SU-DHL-6 (cell line): ENCODE data around the gene LRBA.

Source experiments
- H2AFZ ChIP-seq: fragments of 200-600 bp; sonication (generic); 2 replicates; pipeline ENCODE4 v1.6.1; 2014; ENCODE audit warnings: low read depth, mild to moderate bottlenecking, moderate library complexity, mixed read lengths, antibody characterized with exemption, low read length; ENCODE audit not compliant: severe bottlenecking
- H3F3A ChIP-seq: fragments of 200-600 bp; shearing (Covaris generic); 2 replicates; pipeline ENCODE4 v1.6.0; 2016; ENCODE audit warnings: antibody characterized with exemption, mild to moderate bottlenecking; ENCODE audit not compliant: insufficient read depth
- H3K27ac ChIP-seq: fragments of 200-600 bp; sonication (generic); 2 replicates; pipeline ENCODE4 v1.5.1; 2016; ENCODE audit warnings: low read depth, mild to moderate bottlenecking, low read length, moderate library complexity, mixed read lengths
- H3K27me3 ChIP-seq: fragments of 200-600 bp; sonication (generic), shearing (Covaris generic); 2 replicates; pipeline ENCODE4 v1.6.0; 2014; ENCODE audit warnings: mild to moderate bottlenecking, low read length
- H3K36me3 ChIP-seq: fragments of 200-600 bp; sonication (generic); 2 replicates; pipeline ENCODE4 v1.6.1; 2014; ENCODE audit warnings: mild to moderate bottlenecking, low read length, mixed read lengths
- H3K4me2 ChIP-seq: fragments of 300-600, 200-600 bp; shearing (Covaris generic), sonication (generic); 2 replicates; pipeline ENCODE4 v1.6.0; 2014; ENCODE audit warnings: low read length, low read depth, mild to moderate bottlenecking; ENCODE audit not compliant: poor library complexity, severe bottlenecking
- H3K4me3 ChIP-seq: fragments of 200-600 bp; sonication (generic); 2 replicates; pipeline ENCODE4 v1.5.1; 2014; ENCODE audit warnings: antibody characterized with exemption, low read length, mild to moderate bottlenecking, mixed read lengths; ENCODE audit not compliant: insufficient read depth, poor library complexity, severe bottlenecking
- H3K79me2 ChIP-seq: fragments of 200-600 bp; sonication (generic); 2 replicates; pipeline ENCODE4 v1.6.1; 2014; ENCODE audit warnings: mild to moderate bottlenecking, low read length, moderate library complexity; ENCODE audit not compliant: insufficient read depth
- H3K9ac ChIP-seq: fragments of 200-600 bp; sonication (generic); 2 replicates; pipeline ENCODE4 v1.7.0; 2014; ENCODE audit warnings: mild to moderate bottlenecking, low read length
- H3K9me2 ChIP-seq: fragments of 200-600 bp; sonication (generic); replicated peaks from 2 replicates; pipeline ENCODE4 v1.6.1; 2014; ENCODE audit warnings: low read length; ENCODE audit not compliant: insufficient read depth
- H3K9me3 ChIP-seq: fragments of 200-600 bp; sonication (generic); 2 replicates; pipeline ENCODE4 v1.6.1; 2014; ENCODE audit warnings: low read length, mixed read lengths; ENCODE audit not compliant: insufficient read depth
- H4K20me1 ChIP-seq: fragments of 200-600 bp; sonication (generic); 2 replicates; pipeline ENCODE4 v1.6.1; 2014; ENCODE audit warnings: low read depth, mild to moderate bottlenecking, antibody characterized with exemption, low read length, moderate library complexity, mixed read lengths
- CTCF ChIP-seq: fragments of 200-600 bp; sonication (generic); IDR thresholded peaks from one replicate; pipeline ENCODE4 v1.5.1; 2017; ENCODE audit warnings: antibody characterized with exemption, mild to moderate bottlenecking, low read length, moderate library complexity; ENCODE audit not compliant: insufficient read depth, poor library complexity, severe bottlenecking
- EZH2phosphoT487 ChIP-seq: fragments of 200-600 bp; sonication (generic), shearing (Covaris generic); conservative IDR thresholded peaks from 2 replicates; pipeline ENCODE4 v1.6.1; 2018; ENCODE audit warnings: mild to moderate bottlenecking, antibody characterized with exemption, low read length, moderate library complexity, mixed read lengths

Gene LRBA

GRCh38 chr4:150938417-150938816 is 76.7 kb downstream of the LRBA start:
- Histone ChIP-seq H3K4me3 (no peak overlapping the region), H3K9me3 (no peaks in the 10 kb centered on the region), H3K27ac (no peak overlapping the region), H3K4me2 (no peak overlapping the region), H3K27me3 (no peaks in the 10 kb centered on the region), H3K9me2 (no peaks in the 10 kb centered on the region), H3F3A (peaks cover 10% of the 10 kb centered on the region; the same call in 1 of the 2 replicates), H4K20me1 (peaks cover 22% of the 10 kb centered on the region), H3K9ac (no peak overlapping the region), H3K79me2 (peaks cover 58% of the 10 kb centered on the region), H3K36me3 (no peaks in the 10 kb centered on the region), H2AFZ (no peak overlapping the region)
- TF ChIP-seq CTCF (no peak), EZH2phosphoT487 (no peak)

- no peaks in the 10 kb centered on the region for H3K9me2 ChIP-seq
- H3K27me3 ChIP-seq, result no peaks in the 10 kb centered on the region
- no peaks in the 10 kb centered on the region for H3K9me3 ChIP-seq
- H4K20me1 ChIP-seq, result peaks cover 15% of the 10 kb centered on the region
- H3K4me3 ChIP-seq, result no peak overlapping the region
- no peak overlapping the region for H2AFZ ChIP-seq
- peaks cover 54% of the 10 kb centered on the region for H3K79me2 ChIP-seq
- no peaks in the 10 kb centered on the region for H3K36me3 ChIP-seq
- TF ChIP-seq CTCF (no peak), EZH2phosphoT487 (no peak)
- H3K4me2 ChIP-seq, result no peak overlapping the region
- no peak overlapping the region for H3K27ac ChIP-seq
- peaks cover 10% of the 10 kb centered on the region; the same call in 1 of the 2 replicates for H3F3A ChIP-seq
- H3K9ac ChIP-seq, result no peak overlapping the region
Observed at GRCh38 chr4:150934022-150934421, 81.1 kb downstream of the LRBA start.

GRCh38 chr4:150931796-150932195 is 83.3 kb downstream of the LRBA start:
- peaks cover 10% of the 10 kb centered on the region; the same call in 1 of the 2 replicates for H3F3A ChIP-seq
- no peaks in the 10 kb centered on the region for H3K27me3 ChIP-seq
- no peak overlapping the region for H3K27ac ChIP-seq
- H3K9ac ChIP-seq, result no peak overlapping the region
- H4K20me1 ChIP-seq, result peaks cover 14% of the 10 kb centered on the region
- peaks cover 8% of the 10 kb centered on the region; the same call in 1 of the 2 replicates for H3K36me3 ChIP-seq
- H3K4me3 ChIP-seq, result no peak overlapping the region
- H3K9me2 ChIP-seq, result no peaks in the 10 kb centered on the region
- no peak overlapping the region for H3K4me2 ChIP-seq
- H3K79me2 ChIP-seq, result peaks cover 43% of the 10 kb centered on the region
- no peak overlapping the region for H2AFZ ChIP-seq
- TF ChIP-seq EZH2phosphoT487 (no peak), CTCF (no peak)
- no peaks in the 10 kb centered on the region for H3K9me3 ChIP-seq
